Stimulated activated CD8-positive, alpha-beta memory T cell treated with anti-CD3 and anti-CD28 coated beads, Interleukin-2, amount 100 ng/mL, for 1 hour (primary cell): ENCODE results near the gene HPSE2.
"Not testable (repeated sequence)": the region's sequence is repeated elsewhere in the genome, so short reads cannot be mapped to it uniquely, and the experiment has no call there.

ENCODE experiments used
- DNase-seq, 2 donors: peaks; one replicate each; pipeline ENCODE4 v3.0.0-alpha.2; 2020; ENCODE audit warnings: low read depth in 2 of 2

HPSE2 gene

GRCh38 chr10:98919899-98920298 lies 315.8 kb downstream of the HPSE2 start:
- no peak for DNase-seq

DNA sequence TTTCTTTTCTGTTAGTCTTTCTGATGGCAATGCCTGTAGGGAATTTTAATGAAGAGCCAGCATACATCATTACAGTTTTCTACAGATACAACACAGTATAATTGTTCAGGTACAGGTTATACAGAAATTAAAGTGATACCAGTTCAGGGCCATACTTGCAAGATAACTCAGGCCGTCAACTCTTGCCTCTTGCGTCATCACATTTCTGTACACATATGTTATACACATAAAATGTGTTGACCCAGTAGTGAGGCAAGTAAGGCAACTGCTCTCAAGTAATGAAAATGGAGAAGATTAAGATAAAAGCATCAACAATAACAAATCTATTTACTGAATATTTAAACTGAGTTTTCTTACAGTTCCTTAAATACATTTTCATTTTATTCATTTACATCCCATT lies 317.8 kb downstream of the HPSE2 start:
- DNase-seq = no peak

- no peak for DNase-seq
Observed at GRCh38 chr10:98916526-98917125, 319.0 kb downstream of the HPSE2 start.

- DNase-seq = no peak
Observed at GRCh38 chr10:98915911-98916310, 319.7 kb downstream of the HPSE2 start.

DNA sequence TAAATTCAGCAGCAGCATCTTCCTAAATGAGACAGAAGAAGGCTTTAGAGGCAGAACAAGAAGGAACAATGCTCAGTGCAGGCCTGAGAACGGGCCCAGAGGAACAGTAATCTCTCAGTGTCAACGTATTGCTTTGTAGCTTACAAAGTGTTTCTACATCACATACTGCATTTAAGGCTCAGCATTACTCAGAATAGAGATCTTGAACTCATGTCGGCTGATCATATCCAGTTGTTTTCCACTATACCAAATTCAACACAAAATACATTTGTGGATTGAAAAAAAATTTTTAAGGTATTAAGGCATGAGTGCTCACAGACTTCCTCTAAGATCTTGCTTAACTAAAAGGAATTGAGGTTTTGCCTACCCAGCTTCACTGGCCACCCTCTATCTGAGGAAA lies 325.1 kb downstream of the HPSE2 start:
- no peak for DNase-seq

DNA sequence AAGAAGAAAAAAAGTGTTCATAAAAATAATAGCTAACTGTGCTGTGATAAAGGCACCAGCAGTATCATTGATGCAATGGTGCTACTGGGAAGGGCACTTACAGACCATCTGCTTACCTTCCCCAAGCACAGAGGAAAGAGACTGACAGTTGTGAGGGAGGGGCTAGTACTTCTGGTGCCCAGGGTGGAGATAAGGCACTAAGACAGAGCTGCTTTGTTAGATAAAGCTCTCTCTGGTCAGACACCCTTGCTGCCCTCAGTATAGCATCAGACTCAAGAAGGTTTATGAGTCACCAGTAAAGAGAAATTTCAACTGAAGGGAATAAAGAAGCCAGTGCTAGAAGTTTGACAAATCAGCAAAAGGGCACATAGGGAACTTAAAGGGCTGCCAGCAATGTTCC lies 325.6 kb downstream of the HPSE2 start:
- no peak for DNase-seq

GRCh38 chr10:98908868-98909267 lies 326.8 kb downstream of the HPSE2 start:
- no peak for DNase-seq

DNA sequence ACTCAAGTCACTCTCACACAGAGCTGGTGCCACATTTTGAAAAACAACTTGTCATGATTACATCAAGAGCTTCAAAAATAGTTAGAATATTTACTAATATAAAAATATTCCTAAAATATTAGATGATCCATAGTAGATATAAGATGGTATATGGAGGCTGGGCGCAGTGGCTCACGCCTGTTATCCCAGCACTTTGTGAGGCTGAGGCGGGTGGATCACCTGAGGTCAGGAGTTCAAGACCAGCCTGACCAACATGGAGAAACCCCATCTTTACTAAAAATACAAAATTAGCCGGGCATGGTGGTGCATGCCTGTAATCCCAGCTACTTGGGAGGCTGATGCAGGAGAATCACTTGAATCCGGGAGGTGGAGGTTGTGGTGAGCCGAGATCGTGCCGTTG lies 327.4 kb downstream of the HPSE2 start:
- DNase-seq = not testable (repeated sequence)

DNA sequence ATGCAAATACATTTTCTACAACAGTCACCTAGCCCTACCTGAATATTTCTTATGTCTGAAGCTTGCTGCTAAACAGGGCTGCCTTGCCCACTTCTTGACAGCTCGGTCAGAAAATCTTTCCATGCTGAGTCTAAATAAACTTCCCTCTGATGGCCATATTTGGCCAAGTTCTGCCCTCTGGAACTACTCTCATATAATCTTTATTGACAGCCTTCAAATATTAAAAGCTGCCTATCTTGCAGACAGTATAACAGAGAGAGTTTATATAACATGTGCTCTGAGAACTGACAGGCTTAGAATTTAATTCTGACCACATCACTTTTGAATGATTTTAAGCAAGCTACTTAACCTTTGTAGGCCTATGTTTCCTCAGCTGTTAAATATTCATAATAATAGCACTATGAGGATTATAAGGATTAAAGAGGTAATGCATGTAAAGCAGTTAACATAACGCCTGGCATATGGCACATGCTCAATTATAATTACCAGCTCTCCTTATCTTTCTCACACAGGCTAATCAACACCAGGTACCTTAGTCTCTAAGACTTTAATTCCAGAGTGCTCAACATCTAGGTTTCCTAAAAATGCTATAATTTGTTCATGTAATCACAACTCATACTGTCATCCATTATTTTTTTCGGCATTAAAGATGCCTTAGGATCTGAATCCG lies 334.1 kb downstream of the HPSE2 start:
- no peak for DNase-seq

DNA sequence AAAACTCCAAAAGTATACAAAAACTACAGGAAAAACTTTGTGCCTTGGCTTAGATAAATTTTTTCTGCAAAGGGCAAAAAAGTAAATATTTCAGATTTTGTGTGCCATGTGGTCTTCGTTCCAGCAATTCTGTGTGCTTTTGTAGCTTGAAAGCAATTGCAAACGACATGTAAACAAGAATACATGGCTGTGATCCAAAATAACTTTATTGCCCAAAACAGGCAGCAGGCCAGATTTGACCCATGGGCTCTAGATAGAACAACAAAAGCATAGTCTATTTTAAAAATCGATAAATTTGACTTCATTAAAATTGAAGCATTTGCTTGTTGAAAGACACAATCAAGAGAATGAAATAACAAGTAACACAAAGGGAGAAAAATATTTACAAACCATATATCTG lies 336.6 kb downstream of the HPSE2 start:
- DNase-seq = no peak

GRCh38 chr10:98892523-98892922 lies 343.1 kb downstream of the HPSE2 start:
- DNase-seq = no peak

GRCh38 chr10:98886686-98887085 lies 349.0 kb downstream of the HPSE2 start:
- DNase-seq = no peak

GRCh38 chr10:98885378-98885777 lies 350.3 kb downstream of the HPSE2 start:
- no peak for DNase-seq

DNA sequence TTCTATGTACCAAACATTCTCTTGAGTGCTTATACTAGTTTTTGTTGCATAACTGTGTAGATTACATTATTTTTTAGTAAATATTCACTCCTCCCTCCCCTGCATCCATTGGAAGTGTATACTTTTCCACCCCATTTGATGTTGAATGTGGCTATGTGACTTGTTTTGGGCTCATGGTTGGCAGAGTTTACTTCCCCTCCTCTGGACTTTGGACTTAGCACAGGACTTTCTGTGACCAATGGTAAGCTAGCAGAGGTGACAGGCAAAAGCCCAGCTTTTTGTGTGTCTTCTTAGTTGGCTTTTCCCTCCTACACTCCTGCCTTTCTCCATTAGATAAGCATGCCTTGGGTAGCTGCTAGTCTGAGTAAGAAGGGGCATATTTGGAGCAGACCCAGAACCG lies 353.9 kb downstream of the HPSE2 start:
- DNase-seq = no peak

GRCh38 chr10:98880971-98881370 lies 354.7 kb downstream of the HPSE2 start:
- no peak for DNase-seq

GRCh38 chr10:98878921-98879320 lies 356.7 kb downstream of the HPSE2 start:
- no peak for DNase-seq

DNA sequence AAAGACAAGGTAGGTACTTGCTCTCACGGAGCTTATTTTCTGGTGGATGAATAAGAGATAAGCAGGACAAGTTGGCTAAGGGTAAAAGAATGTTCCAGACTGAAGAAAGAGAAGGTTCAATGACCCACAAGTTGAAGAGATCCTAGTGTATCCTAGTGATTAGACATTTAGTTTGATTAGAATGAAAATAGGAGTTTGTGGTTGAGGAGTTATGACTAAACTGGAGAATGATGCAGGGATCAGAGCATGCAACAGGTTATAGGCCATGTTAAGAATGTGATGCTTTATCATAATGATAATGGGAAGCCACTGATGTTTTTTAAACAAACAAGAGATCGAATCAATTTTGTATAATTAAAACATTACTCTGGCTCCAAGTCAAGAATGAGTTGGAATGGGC lies 357.2 kb downstream of the HPSE2 start:
- DNase-seq = no peak

- DNase-seq = no peak
Observed at GRCh38 chr10:98861962-98862361, 373.7 kb downstream of the HPSE2 start.

GRCh38 chr10:98858525-98858924 lies 377.1 kb downstream of the HPSE2 start:
- DNase-seq = no peak

DNA sequence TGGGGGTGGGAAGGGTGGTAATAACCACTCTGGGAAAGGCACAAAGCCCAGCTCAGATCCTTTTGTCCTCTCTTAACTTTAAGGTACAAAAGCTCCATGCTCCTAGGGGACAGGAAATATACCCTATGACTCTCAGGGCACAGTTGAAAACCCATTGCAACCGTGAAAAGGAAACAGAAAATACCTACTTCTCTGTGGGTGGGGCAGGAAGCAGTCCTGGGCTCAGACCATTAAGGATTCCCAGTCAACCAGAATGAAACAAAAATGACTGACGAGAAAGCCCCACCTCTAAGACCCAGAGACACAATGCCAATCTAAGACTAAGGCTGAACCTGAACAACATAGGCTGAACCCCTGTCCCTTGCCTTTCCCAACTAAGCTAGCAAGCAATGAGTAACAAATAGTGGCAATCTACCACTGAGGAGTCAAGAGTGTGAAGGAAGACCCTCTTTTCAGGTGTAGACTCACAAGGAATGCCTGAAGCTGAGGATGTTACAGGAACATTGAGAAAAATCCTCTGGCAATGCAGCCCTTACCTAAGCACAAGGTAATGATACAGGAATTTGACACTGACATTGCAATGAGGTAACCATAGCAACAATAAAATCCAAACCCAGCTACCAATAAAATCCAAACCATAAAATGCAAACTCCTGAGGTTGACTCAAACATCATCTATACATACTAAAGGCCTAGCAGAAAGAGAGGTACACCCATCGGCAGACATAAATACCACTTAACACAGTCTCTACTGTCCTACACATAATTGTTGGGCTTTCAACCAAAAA lies 380.1 kb downstream of the HPSE2 start:
- no peak for DNase-seq

DNA sequence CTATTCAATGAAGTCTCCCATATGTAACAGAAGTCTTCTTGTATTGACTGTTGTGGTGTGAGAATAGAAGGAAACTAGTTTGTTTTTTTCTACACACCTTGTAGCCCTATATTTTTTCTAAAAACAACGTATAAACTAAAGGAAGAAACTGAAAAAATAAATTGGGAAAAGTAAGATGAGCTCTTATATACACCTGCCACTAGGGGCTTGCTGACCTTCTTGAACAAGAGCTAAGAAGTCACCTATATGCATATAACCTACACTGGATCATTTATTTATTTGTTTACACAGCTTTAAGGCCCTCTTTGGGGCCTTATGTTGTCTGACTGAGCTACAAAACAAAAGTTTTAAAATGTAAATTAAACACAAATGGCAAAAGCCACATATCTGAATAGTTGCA lies 383.0 kb downstream of the HPSE2 start:
- DNase-seq = no peak

GRCh38 chr10:98848361-98848760 lies 387.3 kb downstream of the HPSE2 start:
- DNase-seq = no peak

DNA sequence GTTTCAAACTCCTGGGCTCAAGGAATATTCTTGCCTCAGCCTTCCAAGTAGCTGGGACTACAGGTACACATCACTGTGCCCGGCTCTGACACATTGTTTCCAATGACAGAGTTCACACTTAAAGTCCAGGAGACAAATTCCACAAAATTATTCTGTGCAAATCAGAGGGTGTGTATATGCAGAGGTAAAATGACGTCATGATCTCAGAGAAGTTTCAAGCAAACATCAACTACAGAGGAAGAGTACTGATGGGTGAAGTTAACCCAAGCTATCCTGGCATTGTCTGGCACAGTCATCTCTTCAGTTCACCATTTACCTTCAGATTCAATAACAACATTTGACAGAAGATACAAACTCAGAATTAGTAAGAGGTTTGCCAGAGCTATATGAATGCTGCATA lies 388.9 kb downstream of the HPSE2 start:
- no peak for DNase-seq
